ENCODE data around the gene PPARG. TPM values are rescaled to one million over a fixed set of nuclear protein-coding genes. Genes with fewer than 3 reads are reported as not detected.

The PPARG gene
- total RNA-seq, 1 donor from 2014 or later, result 10.1 TPM

DNA sequence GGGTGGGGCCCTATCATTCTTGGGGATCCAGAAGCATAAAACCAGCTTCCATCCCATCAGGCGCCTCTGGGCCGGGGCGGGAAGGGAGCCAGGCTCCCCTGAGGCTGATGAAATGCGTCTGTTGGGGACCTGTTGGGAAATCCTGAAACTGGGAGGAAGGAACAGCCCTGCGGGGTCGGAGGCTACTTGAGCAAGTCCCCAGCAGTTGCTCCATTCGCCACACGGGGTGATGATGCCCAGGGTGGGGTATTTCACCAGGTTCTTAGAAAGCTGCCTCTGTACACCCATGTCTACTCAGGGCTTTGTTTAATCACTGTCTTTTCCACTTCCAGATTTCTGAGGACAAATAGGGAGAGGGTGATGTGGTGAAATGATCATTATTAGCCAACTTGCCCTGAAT lies 170.0 kb downstream of the PPARG start:
- H3K4me3 Mint-ChIP-seq, result no peak overlapping the region
- TF ChIP-seq, protein P1, sequence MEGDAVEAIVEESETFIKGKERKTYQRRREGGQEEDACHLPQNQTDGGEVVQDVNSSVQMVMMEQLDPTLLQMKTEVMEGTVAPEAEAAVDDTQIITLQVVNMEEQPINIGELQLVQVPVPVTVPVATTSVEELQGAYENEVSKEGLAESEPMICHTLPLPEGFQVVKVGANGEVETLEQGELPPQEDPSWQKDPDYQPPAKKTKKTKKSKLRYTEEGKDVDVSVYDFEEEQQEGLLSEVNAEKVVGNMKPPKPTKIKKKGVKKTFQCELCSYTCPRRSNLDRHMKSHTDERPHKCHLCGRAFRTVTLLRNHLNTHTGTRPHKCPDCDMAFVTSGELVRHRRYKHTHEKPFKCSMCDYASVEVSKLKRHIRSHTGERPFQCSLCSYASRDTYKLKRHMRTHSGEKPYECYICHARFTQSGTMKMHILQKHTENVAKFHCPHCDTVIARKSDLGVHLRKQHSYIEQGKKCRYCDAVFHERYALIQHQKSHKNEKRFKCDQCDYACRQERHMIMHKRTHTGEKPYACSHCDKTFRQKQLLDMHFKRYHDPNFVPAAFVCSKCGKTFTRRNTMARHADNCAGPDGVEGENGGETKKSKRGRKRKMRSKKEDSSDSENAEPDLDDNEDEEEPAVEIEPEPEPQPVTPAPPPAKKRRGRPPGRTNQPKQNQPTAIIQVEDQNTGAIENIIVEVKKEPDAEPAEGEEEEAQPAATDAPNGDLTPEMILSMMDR (IDR thresholded peaks at IDR 0.05; ENCODE audit: unreplicated experiment), result no peak
- no peak for DNase-seq (ENCODE audit: low spot score in 2 of 2, unreplicated experiment in 2 of 2)
- no peak overlapping the region for H3K27ac Mint-ChIP-seq
- no peaks in the 10 kb centered on the region for H3K9me3 Mint-ChIP-seq
- H3K27me3 Mint-ChIP-seq (ENCODE audit: low read depth), result no peaks in the 10 kb centered on the region
- no peaks in the 10 kb centered on the region for H3K36me3 Mint-ChIP-seq
- H3K4me1 Mint-ChIP-seq, result peaks cover 5% of the 10 kb centered on the region

DNA sequence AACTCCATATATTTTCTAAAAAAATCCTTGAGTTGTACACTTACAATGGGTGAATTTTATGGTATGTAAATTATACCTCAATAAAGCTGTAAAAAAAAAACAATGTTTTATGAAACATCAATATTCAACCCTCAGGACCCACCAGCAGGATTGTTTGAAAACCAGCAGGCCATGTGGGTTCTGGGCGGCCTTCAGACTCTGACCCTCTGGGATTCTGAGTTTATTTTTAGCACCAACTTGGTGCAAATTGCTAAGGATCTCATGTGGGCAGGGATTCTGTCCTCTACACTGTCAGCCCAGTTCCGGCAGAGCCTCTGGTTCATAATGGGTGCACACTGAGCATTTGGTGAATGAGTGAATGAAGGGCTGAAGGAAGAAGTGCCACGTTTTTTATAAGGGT lies 171.3 kb downstream of the PPARG start:
- H3K9me3 Mint-ChIP-seq, result no peaks in the 10 kb centered on the region
- no peak overlapping the region for H3K4me3 Mint-ChIP-seq
- no peaks in the 10 kb centered on the region for H3K27me3 Mint-ChIP-seq (ENCODE audit: low read depth)
- H3K27ac Mint-ChIP-seq, result no peak overlapping the region
- TF ChIP-seq, protein P1 (IDR thresholded peaks at IDR 0.05; ENCODE audit: unreplicated experiment), result no peak
- peaks cover 5% of the 10 kb centered on the region for H3K4me1 Mint-ChIP-seq
- no peaks in the 10 kb centered on the region for H3K36me3 Mint-ChIP-seq
- no peak for DNase-seq (ENCODE audit: low spot score in 2 of 2, unreplicated experiment in 2 of 2)

DNA sequence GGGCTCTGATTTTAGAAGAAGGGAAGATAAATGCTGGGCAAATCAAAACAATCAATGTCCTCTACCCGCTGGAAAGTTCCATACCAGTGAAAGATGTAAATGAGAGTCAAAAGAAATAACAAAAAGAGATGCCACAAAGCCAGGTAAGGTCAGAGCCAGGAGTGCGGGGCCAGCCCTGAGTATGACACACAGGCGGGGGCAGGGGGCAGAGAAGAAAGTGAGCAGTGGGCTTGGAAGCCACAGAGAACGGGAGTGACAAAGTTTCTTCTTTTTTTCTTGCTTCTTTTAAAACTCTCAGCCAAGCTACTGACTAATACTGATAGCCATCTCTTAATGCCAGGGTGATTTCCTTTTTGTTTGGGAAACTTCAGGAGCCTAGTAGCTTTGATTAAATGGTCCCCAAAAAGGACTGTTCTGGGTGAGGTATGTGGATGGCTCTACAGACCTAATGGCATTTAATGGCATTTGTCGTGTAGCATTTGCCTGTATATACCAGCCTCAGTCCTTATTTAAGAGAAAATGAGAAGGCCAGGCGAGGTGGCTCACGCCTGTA lies 172.3 kb downstream of the PPARG start:
- Mint-ChIP-seq H3K4me3 (no peak overlapping the region), H3K4me1 (peaks cover 5% of the 10 kb centered on the region), H3K27me3 (ENCODE audit: low read depth) (no peaks in the 10 kb centered on the region), H3K27ac (no peak overlapping the region), H3K36me3 (no peaks in the 10 kb centered on the region), H3K9me3 (no peaks in the 10 kb centered on the region)
- TF ChIP-seq, protein P1 (IDR thresholded peaks at IDR 0.05; ENCODE audit: unreplicated experiment), result no peak
- no peak for DNase-seq (ENCODE audit: low spot score in 2 of 2, unreplicated experiment in 2 of 2)

DNA sequence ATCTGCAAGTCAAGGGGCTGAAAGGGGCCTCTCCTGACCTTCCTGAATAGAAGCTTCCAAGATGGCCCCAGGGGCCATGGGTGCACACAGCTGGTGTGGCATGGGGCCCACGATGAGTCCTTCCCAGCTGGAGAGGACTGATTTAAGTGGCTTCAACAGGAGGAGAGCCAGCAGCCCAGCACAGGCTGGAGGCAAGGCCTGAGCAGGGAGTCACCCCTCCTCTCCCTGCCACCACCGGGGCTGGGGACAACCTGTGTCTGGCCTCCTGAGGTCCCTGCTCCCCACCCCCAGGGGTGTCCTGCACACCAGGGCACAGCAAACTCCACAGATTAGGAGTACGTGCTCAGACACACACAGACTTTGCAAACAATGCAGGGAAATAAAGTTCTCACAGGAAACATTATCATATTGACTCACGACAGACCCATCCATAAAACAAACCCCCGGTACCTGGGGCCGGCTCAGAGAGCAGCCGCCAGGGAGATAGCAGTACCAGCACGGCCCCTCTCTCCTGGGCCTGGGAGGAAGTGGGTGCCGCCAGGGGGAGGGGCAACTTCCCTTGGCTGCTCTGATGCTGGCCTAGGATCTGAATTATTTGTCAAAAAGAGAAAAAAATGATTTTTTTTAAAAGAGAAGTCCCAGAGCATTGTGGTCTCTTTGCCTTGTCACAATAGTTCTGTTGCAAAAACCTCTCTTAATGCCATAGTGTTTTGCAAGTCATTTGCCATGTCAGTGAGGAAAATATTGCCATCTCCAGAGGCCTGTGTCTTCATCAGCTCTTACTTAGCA lies 173.5 kb downstream of the PPARG start:
- Mint-ChIP-seq H3K36me3 (no peaks in the 10 kb centered on the region), H3K9me3 (no peaks in the 10 kb centered on the region), H3K4me3 (no peak overlapping the region), H3K4me1 (peaks cover 5% of the 10 kb centered on the region), H3K27me3 (ENCODE audit: low read depth) (no peaks in the 10 kb centered on the region), H3K27ac (peak overlapping the region; percentile 30)
- DNase-seq (ENCODE audit: low spot score in 2 of 2, unreplicated experiment in 2 of 2), result no peak
- TF ChIP-seq, protein P1 (IDR thresholded peaks at IDR 0.05; ENCODE audit: unreplicated experiment), result no peak

DNA sequence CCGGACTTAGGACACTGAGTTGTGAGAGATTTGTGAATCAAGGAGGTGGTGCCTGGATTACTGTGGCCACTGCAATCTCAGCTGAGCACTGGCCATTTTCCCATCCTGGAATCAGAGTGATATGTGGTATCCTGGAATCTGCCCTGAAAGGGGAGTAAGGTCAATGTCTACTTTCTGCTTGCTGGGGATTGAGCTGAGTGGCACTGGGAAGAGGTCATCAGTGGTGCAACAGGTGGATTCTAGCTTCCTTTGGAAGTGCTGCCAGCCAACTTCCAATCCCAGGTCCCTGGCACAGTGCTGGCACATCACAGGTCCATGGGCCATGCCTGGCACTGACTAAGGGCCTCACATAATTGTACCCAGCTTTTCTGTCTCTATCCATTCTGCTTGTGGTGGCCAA lies 174.8 kb downstream of the PPARG start:
- H3K36me3 Mint-ChIP-seq, result no peaks in the 10 kb centered on the region
- DNase-seq (ENCODE audit: low spot score in 2 of 2, unreplicated experiment in 2 of 2), result no peak
- H3K27ac Mint-ChIP-seq, result no peak overlapping the region
- TF ChIP-seq, protein P1 (IDR thresholded peaks at IDR 0.05; ENCODE audit: unreplicated experiment), result no peak
- peaks cover 5% of the 10 kb centered on the region for H3K4me1 Mint-ChIP-seq
- no peak overlapping the region for H3K4me3 Mint-ChIP-seq
- no peaks in the 10 kb centered on the region for H3K9me3 Mint-ChIP-seq
- no peaks in the 10 kb centered on the region for H3K27me3 Mint-ChIP-seq (ENCODE audit: low read depth)

Measured in mesothelial cell of epicardium (in vitro differentiated cells).